Keratinocyte (primary cell): Measurements from ENCODE around the gene SLC25A39. TPM values are rescaled to one million over a fixed set of nuclear protein-coding genes. Genes with fewer than 3 reads are reported as not detected.
A peak's percentile ranks its signal among the peaks of the same experiment; 100 is the strongest.

Source experiments
- DNase-seq: peaks from one replicate; pipeline ENCODE4 v3.0.0-alpha.2; 2011; ENCODE audit warnings: low read depth, missing footprints, low spot score
- FAIRE-seq: peaks from 2 replicates; lab custom pipeline; 2011; peaks lifted over from hg19 to GRCh38; lab: Jason Lieb, UNC
- H2AFZ ChIP-seq: 2 replicates; pipeline ENCODE4 v1.6.0; 2012; ENCODE audit warnings: low read length, control low read depth, inconsistent platforms; ENCODE audit not compliant: control insufficient read depth
- H3K27ac ChIP-seq: 2 replicates; pipeline ENCODE4 v1.5.1; 2011; ENCODE audit warnings: low read length; ENCODE audit not compliant: control insufficient read depth, insufficient read depth
- H3K27me3 ChIP-seq: 3 replicates; pipeline ENCODE4 v1.6.0; 2011; ENCODE audit warnings: low read length; ENCODE audit not compliant: control insufficient read depth, insufficient read depth; ENCODE audit errors: extremely low read depth
- H3K36me3 ChIP-seq, 2 experiments: 2 replicates in 1 of 2; 3 replicates in 1 of 2; pipeline ENCODE4 v1.5.1; 2011; ENCODE audit warnings: low read length in 2 of 2, mild to moderate bottlenecking in 1 of 2; ENCODE audit not compliant: control insufficient read depth in 2 of 2, insufficient read depth in 2 of 2; ENCODE audit errors: extremely low read depth in 1 of 2
- H3K4me1 ChIP-seq: 3 replicates; pipeline ENCODE4 v1.5.1; 2011; ENCODE audit warnings: low read length; ENCODE audit not compliant: control insufficient read depth, insufficient read depth; ENCODE audit errors: extremely low read depth
- H3K4me2 ChIP-seq: 3 replicates; pipeline ENCODE4 v1.6.0; 2011; ENCODE audit warnings: low read depth, low read length; ENCODE audit not compliant: control insufficient read depth, insufficient read depth; ENCODE audit errors: extremely low read depth
- H3K4me3 ChIP-seq, 3 experiments: fragments of 200-600 bp in 1 of 3; sonication (generic) in 1 of 3; 2 replicates in 2 of 3; 3 replicates in 1 of 3; pipeline ENCODE4 v1.5.1; 2011 to 2016; ENCODE audit warnings: low read length in 3 of 3, mild to moderate bottlenecking in 3 of 3, control low read depth in 2 of 3, inconsistent platforms in 1 of 3, low read depth in 1 of 3, mixed read lengths in 1 of 3, mixed run types in 1 of 3, moderate library complexity in 1 of 3; ENCODE audit not compliant: control insufficient read depth in 2 of 3, insufficient read depth in 2 of 3; ENCODE audit errors: extremely low read depth in 1 of 3
- H3K79me2 ChIP-seq: 2 replicates; pipeline ENCODE4 v1.6.0; 2012; ENCODE audit warnings: low read length; ENCODE audit not compliant: control insufficient read depth, insufficient read depth
- H3K9ac ChIP-seq: 3 replicates; pipeline ENCODE4 v1.6.0; 2011; ENCODE audit warnings: low read length; ENCODE audit not compliant: control insufficient read depth, insufficient read depth; ENCODE audit errors: extremely low read depth
- H3K9me1 ChIP-seq: 3 replicates; pipeline ENCODE4 v1.6.0; 2011; ENCODE audit warnings: low read length; ENCODE audit not compliant: control insufficient read depth, insufficient read depth; ENCODE audit errors: extremely low read depth
- H3K9me3 ChIP-seq: 2 replicates; pipeline ENCODE4 v1.5.1; 2012; ENCODE audit warnings: low read depth, low read length; ENCODE audit not compliant: control insufficient read depth
- H4K20me1 ChIP-seq: 3 replicates; pipeline ENCODE4 v1.6.0; 2011; ENCODE audit warnings: low read length; ENCODE audit not compliant: control insufficient read depth, insufficient read depth; ENCODE audit errors: extremely low read depth
- EZH2 ChIP-seq: IDR thresholded peaks from one replicate; pipeline ENCODE4 v1.6.1; 2012; ENCODE audit warnings: inconsistent platforms, mild to moderate bottlenecking, low read length, moderate library complexity
- dilution Hi-C: fragments of 300-500 bp; cut with MboI; formaldehyde crosslinking; loops from one replicate; pipeline ENCODE4 v1.7.0; 2020; ENCODE audit warnings: low sequenced_read_pairs; ENCODE audit not compliant: extremely low pct_ligation_motif_present
- polyA plus RNA-seq, 5 experiments: library from polyadenylated mRNA; depleted of rRNA in 3 of 5; stranded (reverse) in 3 of 5; stranded (forward) in 1 of 5; unstranded in 1 of 5; fragments of >200 nt; gene quantifications; 1 replicate in 1 of 5; 2 replicates in 3 of 5; 3 replicates in 1 of 5; pipeline versions ENCODE4 v1.2.1 to v1.2.3, GENCODE V29; 2011 to 2012; ENCODE audit warnings: missing spikeins in 2 of 5, low read depth in 1 of 5, low replicate concordance in 1 of 5
- TF ChIP-seq, protein P1 (sequence below), 3 experiments: IDR thresholded peaks in 1 of 3; conservative IDR thresholded peaks in 1 of 3; optimal IDR thresholded peaks in 1 of 3; 2 replicates in 2 of 3; 3 replicates in 1 of 3; pipeline versions ENCODE3 to v1.5.1; 2011; ENCODE audit warnings: low read length in 3 of 3, mild to moderate bottlenecking in 3 of 3, moderate library complexity in 2 of 3, control low read depth in 1 of 3, inconsistent platforms in 1 of 3; ENCODE audit not compliant: insufficient read depth in 2 of 3; ENCODE audit errors: extremely low read depth in 1 of 3

The SLC25A39 gene
- polyA plus RNA-seq, 1 donor (not counting 4 experiments of a cell fraction or from before 2014, with no cell fraction given) = 108 TPM

- Histone ChIP-seq H3K4me3 (peak overlapping the region in 1 of 3 experiments; percentile 54), H2AFZ (no peak overlapping the region), H3K4me2 (peak overlapping the region; percentile 86), H4K20me1 (no peaks in the 10 kb centered on the region), H3K9me3 (no peaks in the 10 kb centered on the region), H3K27me3 (peaks cover 23% of the 10 kb centered on the region), H3K27ac (no peak overlapping the region), H3K9me1 (no peaks in the 10 kb centered on the region), H3K36me3 (no peaks in the 10 kb centered on the region), H3K79me2 (no peaks in the 10 kb centered on the region), H3K9ac (no peak overlapping the region), H3K4me1 (no peaks in the 10 kb centered on the region)
- TF ChIP-seq EZH2 = no peak
- TF ChIP-seq, protein P1, sequence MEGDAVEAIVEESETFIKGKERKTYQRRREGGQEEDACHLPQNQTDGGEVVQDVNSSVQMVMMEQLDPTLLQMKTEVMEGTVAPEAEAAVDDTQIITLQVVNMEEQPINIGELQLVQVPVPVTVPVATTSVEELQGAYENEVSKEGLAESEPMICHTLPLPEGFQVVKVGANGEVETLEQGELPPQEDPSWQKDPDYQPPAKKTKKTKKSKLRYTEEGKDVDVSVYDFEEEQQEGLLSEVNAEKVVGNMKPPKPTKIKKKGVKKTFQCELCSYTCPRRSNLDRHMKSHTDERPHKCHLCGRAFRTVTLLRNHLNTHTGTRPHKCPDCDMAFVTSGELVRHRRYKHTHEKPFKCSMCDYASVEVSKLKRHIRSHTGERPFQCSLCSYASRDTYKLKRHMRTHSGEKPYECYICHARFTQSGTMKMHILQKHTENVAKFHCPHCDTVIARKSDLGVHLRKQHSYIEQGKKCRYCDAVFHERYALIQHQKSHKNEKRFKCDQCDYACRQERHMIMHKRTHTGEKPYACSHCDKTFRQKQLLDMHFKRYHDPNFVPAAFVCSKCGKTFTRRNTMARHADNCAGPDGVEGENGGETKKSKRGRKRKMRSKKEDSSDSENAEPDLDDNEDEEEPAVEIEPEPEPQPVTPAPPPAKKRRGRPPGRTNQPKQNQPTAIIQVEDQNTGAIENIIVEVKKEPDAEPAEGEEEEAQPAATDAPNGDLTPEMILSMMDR (optimal IDR thresholded peaks at IDR 0.05 in 1 of 3, IDR thresholded peaks at IDR 0.05 in 1 of 3, conservative IDR thresholded peaks at IDR 0.05 in 1 of 3; ENCODE audit: extremely low read depth in 1 of 3, insufficient read depth in 2 of 3, low read length in 3 of 3) = no peak
- dilution Hi-C loops = no loop called here
- no peak for FAIRE-seq
- no peak for DNase-seq
These were observed 37.9 kb upstream of the SLC25A39 start for GRCh38 chr17:44362459-44362948.

- Histone ChIP-seq H3K9me3 (no peaks in the 10 kb centered on the region), H3K36me3 (no peaks in the 10 kb centered on the region), H4K20me1 (no peaks in the 10 kb centered on the region), H3K79me2 (no peaks in the 10 kb centered on the region), H2AFZ (no peak overlapping the region), H3K27me3 (peaks cover 15% of the 10 kb centered on the region), H3K27ac (no peak overlapping the region), H3K9ac (no peak overlapping the region), H3K9me1 (no peaks in the 10 kb centered on the region), H3K4me1 (no peaks in the 10 kb centered on the region), H3K4me3 (no peak overlapping the region), H3K4me2 (no peak overlapping the region)
- FAIRE-seq (no peak), DNase-seq (no peak)
- dilution Hi-C loops = no loop called here
- TF ChIP-seq, protein P1 (optimal IDR thresholded peaks at IDR 0.05 in 1 of 3, IDR thresholded peaks at IDR 0.05 in 1 of 3, conservative IDR thresholded peaks at IDR 0.05 in 1 of 3; ENCODE audit: extremely low read depth in 1 of 3, insufficient read depth in 2 of 3, low read length in 3 of 3) = no peak
These were observed 37.0 kb upstream of the SLC25A39 start for GRCh38 chr17:44361292-44362260.
